ENCODE measurements around the gene ITGAE. TPM values are rescaled to one million over a fixed set of nuclear protein-coding genes. Genes with fewer than 3 reads are reported as not detected.

The ITGAE gene
- total RNA-seq, 1 experiment from 2014 or later = 60.2 TPM

DNA sequence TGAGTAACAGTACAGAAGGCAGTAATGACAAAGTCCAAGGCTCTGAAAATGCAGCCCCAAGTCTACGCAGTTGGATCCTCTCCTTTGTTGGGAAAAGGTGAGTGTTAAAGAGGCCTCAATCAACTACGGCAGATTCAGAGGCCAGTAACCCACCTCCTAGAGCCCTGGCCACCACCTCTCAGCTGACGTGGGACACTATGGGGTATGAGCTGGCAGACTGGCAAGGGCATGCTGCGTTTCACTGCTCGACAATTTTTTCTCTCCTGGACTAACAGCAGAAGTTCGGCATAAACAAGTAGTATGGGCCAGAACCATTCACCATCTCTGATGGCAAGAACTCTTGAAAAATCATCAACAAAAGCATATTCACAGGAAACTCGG is 27.9 kb upstream of the ITGAE start:
- CTCF ChIA-PET = no interaction called here
- Histone ChIP-seq H3K4me1 (ENCODE audit: insufficient read depth, low read length, poor library complexity, severe bottlenecking) (no peaks in the 10 kb centered on the region), H3K27ac (ENCODE audit: low read depth, low read length, poor library complexity, severe bottlenecking) (no peak overlapping the region), H3K9me3 (ENCODE audit: low read depth, low read length, poor library complexity, severe bottlenecking) (no peaks in the 10 kb centered on the region), H3K4me3 (ENCODE audit: low read depth, low read length, poor library complexity, severe bottlenecking) (no peak overlapping the region), H3K36me3 (ENCODE audit: insufficient read depth, low read length, poor library complexity, severe bottlenecking) (peaks cover 53% of the 10 kb centered on the region), H3K27me3 (replicated peaks; ENCODE audit: insufficient read depth, low read depth, low read length, poor library complexity) (no peaks in the 10 kb centered on the region)
- no TSS peak for BruUV-seq (replicated peaks)
- intact Hi-C loops (cut with micrococcal nuclease; ENCODE audit: unreplicated experiment) = no loop called here
- TF ChIP-seq, protein P1, sequence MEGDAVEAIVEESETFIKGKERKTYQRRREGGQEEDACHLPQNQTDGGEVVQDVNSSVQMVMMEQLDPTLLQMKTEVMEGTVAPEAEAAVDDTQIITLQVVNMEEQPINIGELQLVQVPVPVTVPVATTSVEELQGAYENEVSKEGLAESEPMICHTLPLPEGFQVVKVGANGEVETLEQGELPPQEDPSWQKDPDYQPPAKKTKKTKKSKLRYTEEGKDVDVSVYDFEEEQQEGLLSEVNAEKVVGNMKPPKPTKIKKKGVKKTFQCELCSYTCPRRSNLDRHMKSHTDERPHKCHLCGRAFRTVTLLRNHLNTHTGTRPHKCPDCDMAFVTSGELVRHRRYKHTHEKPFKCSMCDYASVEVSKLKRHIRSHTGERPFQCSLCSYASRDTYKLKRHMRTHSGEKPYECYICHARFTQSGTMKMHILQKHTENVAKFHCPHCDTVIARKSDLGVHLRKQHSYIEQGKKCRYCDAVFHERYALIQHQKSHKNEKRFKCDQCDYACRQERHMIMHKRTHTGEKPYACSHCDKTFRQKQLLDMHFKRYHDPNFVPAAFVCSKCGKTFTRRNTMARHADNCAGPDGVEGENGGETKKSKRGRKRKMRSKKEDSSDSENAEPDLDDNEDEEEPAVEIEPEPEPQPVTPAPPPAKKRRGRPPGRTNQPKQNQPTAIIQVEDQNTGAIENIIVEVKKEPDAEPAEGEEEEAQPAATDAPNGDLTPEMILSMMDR (conservative IDR thresholded peaks at IDR 0.05; ENCODE audit: low read depth, low read length) = no peak
- TF ChIP-seq EZH2 (IDR thresholded peaks at IDR 0.05; ENCODE audit: borderline replicate concordance, low read depth, low read length, poor library complexity, severe bottlenecking) = no peak
- no peak for DNase-seq (ENCODE audit: low spot score)
- POLR2A ChIA-PET (ENCODE audit: low non-redundant PET) = no interaction called here

DNA sequence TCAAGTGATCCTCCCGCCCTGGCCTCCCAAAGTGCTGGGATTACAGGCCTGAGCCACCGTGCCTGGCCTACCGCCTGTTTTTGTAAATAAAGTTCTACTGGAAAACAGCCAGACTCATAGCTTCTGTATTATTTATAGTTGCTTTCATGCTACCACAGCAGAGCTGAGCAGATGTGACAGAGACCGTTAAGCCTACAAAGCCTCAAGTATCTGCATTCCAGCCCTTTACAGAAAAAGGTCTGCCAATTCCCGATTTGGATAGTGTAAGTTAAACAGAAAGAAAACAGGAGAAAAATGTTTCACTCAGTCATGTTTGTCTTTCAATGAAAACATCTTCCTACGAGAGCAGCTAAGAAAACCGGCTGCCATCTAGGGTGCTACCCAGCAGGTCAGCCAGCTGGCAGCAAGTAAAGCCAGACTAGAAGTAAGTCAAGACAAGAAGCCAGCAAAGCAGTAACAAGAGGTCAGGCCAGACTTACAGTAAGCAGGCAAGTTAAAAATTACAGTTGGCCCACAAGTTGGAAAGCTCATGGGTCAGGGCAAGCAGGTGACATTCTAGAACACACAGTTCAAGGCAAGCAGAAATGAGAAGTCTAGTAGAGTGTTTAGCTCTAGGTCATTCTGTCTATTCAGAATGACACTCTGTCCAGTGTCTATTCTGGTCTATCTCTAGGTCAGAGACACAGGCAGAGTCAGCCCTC is 27.3 kb upstream of the ITGAE start:
- Histone ChIP-seq H3K9me3 (ENCODE audit: low read depth, low read length, poor library complexity, severe bottlenecking) (no peaks in the 10 kb centered on the region), H3K36me3 (ENCODE audit: insufficient read depth, low read length, poor library complexity, severe bottlenecking) (peaks cover 53% of the 10 kb centered on the region), H3K27ac (ENCODE audit: low read depth, low read length, poor library complexity, severe bottlenecking) (no peak overlapping the region), H3K4me3 (ENCODE audit: low read depth, low read length, poor library complexity, severe bottlenecking) (no peak overlapping the region), H3K4me1 (ENCODE audit: insufficient read depth, low read length, poor library complexity, severe bottlenecking) (no peaks in the 10 kb centered on the region), H3K27me3 (replicated peaks; ENCODE audit: insufficient read depth, low read depth, low read length, poor library complexity) (no peaks in the 10 kb centered on the region)
- no TSS peak for BruUV-seq (replicated peaks)
- TF ChIP-seq, protein P1 (conservative IDR thresholded peaks at IDR 0.05; ENCODE audit: low read depth, low read length) = no peak
- TF ChIP-seq EZH2 (IDR thresholded peaks at IDR 0.05; ENCODE audit: borderline replicate concordance, low read depth, low read length, poor library complexity, severe bottlenecking) = no peak
- CTCF ChIA-PET = interaction anchor here (1.1 kb wide), 1 partner anchor 90 kb away, joined by 6 read pairs; no protein-coding TSS in a partner anchor
- no peak for DNase-seq (ENCODE audit: low spot score)
- POLR2A ChIA-PET (ENCODE audit: low non-redundant PET) = no interaction called here
- intact Hi-C loops (cut with micrococcal nuclease; ENCODE audit: unreplicated experiment) = no loop called here

DNA sequence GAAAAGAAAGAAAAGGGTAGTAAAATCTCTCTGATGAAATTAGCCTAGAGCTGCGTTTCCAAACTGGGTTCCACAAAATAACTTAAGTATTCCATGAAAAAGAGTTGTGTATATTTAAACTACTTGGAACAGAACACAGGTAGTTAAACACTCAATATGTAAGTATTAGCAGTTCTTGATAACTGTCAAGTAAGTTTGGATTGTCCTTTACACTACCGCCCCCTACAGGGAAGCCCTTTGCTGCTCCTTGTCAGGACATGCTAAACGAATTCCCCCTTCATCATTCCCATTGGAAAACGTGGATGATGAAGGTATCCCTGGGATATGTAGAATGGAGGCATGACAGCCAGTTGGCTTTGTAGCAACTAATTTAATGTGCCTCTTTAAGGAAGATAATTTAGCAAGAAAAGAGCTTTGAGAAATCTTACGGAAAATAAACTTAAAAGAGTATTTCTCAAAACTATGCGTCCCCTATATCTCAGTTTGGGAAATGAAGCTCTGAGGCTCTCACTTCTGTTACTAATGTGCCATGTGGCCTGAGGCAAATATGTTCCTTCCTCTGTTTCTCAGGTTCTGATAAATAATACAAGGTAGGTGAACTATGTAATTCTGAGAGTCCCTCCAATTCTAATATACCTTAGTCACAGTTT is 26.3 kb upstream of the ITGAE start:
- no TSS peak for BruUV-seq (replicated peaks)
- TF ChIP-seq, protein P1 (conservative IDR thresholded peaks at IDR 0.05; ENCODE audit: low read depth, low read length) = peak; percentile 82
- no peak for TF ChIP-seq EZH2 (IDR thresholded peaks at IDR 0.05; ENCODE audit: borderline replicate concordance, low read depth, low read length, poor library complexity, severe bottlenecking)
- Histone ChIP-seq H3K27me3 (replicated peaks; ENCODE audit: insufficient read depth, low read depth, low read length, poor library complexity) (no peaks in the 10 kb centered on the region), H3K27ac (ENCODE audit: low read depth, low read length, poor library complexity, severe bottlenecking) (no peak overlapping the region), H3K9me3 (ENCODE audit: low read depth, low read length, poor library complexity, severe bottlenecking) (no peaks in the 10 kb centered on the region), H3K4me3 (ENCODE audit: low read depth, low read length, poor library complexity, severe bottlenecking) (no peak overlapping the region), H3K4me1 (ENCODE audit: insufficient read depth, low read length, poor library complexity, severe bottlenecking) (no peaks in the 10 kb centered on the region), H3K36me3 (ENCODE audit: insufficient read depth, low read length, poor library complexity, severe bottlenecking) (peaks cover 58% of the 10 kb centered on the region)
- ChIA-PET POLR2A (ENCODE audit: low non-redundant PET) (no interaction called here), CTCF (interaction anchor here (0.6 to 1.1 kb wide), 2 partner anchors 89 to 1001 kb away, joined by 6 read pairs; no protein-coding TSS in a partner anchor)
- intact Hi-C loops (cut with micrococcal nuclease; ENCODE audit: unreplicated experiment) = loop anchor here (2.0 kb wide), 1 partner anchor 90 kb away; no protein-coding TSS in a partner anchor
- peak; percentile 71 for DNase-seq (ENCODE audit: low spot score)

Data from A673 (cell line).